D721Med (cell line): ENCODE results near the gene NACA2.
A peak's percentile ranks its signal among the peaks of the same experiment; 100 is the strongest.

Experiments
- DNase-seq: peaks from one replicate; pipeline ENCODE4 v3.0.0; 2011; ENCODE audit warnings: low spot score; ENCODE audit not compliant: insufficient read length
- FAIRE-seq: peaks from 2 replicates; lab custom pipeline; 2011; peaks lifted over from hg19 to GRCh38; lab: Jason Lieb, UNC
- CTCF ChIP-seq: IDR thresholded peaks from 2 replicates; pipeline ENCODE4 v1.5.1; 2012; ENCODE audit warnings: mild to moderate bottlenecking, control low read depth; ENCODE audit not compliant: insufficient read depth; ENCODE audit errors: missing control alignments

The NACA2 gene

GRCh38 chr17:61551255-61551742, 39.7 kb downstream of the NACA2 start:
- peak; percentile 74 for FAIRE-seq
- peak; percentile 65 for TF ChIP-seq CTCF
- no peak for DNase-seq

- TF ChIP-seq CTCF, result no peak
- FAIRE-seq (no peak), DNase-seq (no peak)
These were observed 43.9 kb downstream of the NACA2 start for GRCh38 chr17:61547113-61547512.

- TF ChIP-seq CTCF, result no peak
- no peak for FAIRE-seq
- no peak for DNase-seq
These were observed 45.6 kb downstream of the NACA2 start for GRCh38 chr17:61545335-61545938.

- TF ChIP-seq CTCF, result no peak
- DNase-seq (no peak), FAIRE-seq (no peak)
These were observed 47.1 kb downstream of the NACA2 start for GRCh38 chr17:61543786-61544415.

- FAIRE-seq (no peak), DNase-seq (no peak)
- no peak for TF ChIP-seq CTCF
These were observed 49.0 kb downstream of the NACA2 start for GRCh38 chr17:61542027-61542426.

- DNase-seq, result no peak
- no peak for TF ChIP-seq CTCF
- FAIRE-seq, result no peak
These were observed 50.1 kb downstream of the NACA2 start for GRCh38 chr17:61540874-61541273.
